Mesenchymal stem cell (in vitro differentiated cells and primary cell): ENCODE measurements around the gene C20orf204.
A peak's percentile ranks its signal among the peaks of the same experiment; 100 is the strongest.

ENCODE experiments used
- DNase-seq: peaks from one replicate; pipeline ENCODE4 v3.0.0-alpha.2; 2013
- H2AFZ ChIP-seq: one replicate; pipeline ENCODE4 v1.6.1; 2013; ENCODE audit warnings: low read depth, mild to moderate bottlenecking, control low read depth, inconsistent platforms, low read length, moderate library complexity
- H2AK5ac ChIP-seq: 2 replicates; pipeline ENCODE4 v1.6.1; 2013; ENCODE audit warnings: low read length, moderate library complexity, mild to moderate bottlenecking, inconsistent platforms; ENCODE audit not compliant: severe bottlenecking
- H2BK120ac ChIP-seq: one replicate; pipeline ENCODE4 v1.6.1; 2013; ENCODE audit warnings: low read depth, mild to moderate bottlenecking, inconsistent platforms, low read length, moderate library complexity
- H2BK12ac ChIP-seq, 2 experiments: one replicate each; pipeline ENCODE4 v1.6.1; 2013; ENCODE audit warnings: inconsistent platforms in 2 of 2, low read length in 2 of 2, mild to moderate bottlenecking in 2 of 2, moderate library complexity in 2 of 2, control low read depth in 1 of 2
- H2BK15ac ChIP-seq: one replicate; pipeline ENCODE4 v1.6.1; 2013; ENCODE audit warnings: mild to moderate bottlenecking, low read depth, inconsistent platforms; ENCODE audit not compliant: poor library complexity, severe bottlenecking
- H2BK5ac ChIP-seq: 2 replicates; pipeline ENCODE4 v1.6.1; 2013; ENCODE audit warnings: low read depth, mild to moderate bottlenecking, low read length, control low read depth, inconsistent platforms; ENCODE audit not compliant: poor library complexity, severe bottlenecking
- H3K14ac ChIP-seq, 2 experiments: one replicate each; pipeline ENCODE4 v1.6.1; 2013; ENCODE audit warnings: inconsistent platforms in 2 of 2, low read length in 2 of 2, control low read depth in 1 of 2, mild to moderate bottlenecking in 1 of 2, moderate library complexity in 1 of 2
- H3K18ac ChIP-seq, 2 experiments: one replicate each; pipeline ENCODE4 v1.6.1; 2013; ENCODE audit warnings: inconsistent platforms in 2 of 2, low read length in 2 of 2, control low read depth in 1 of 2, low read depth in 1 of 2, mild to moderate bottlenecking in 1 of 2
- H3K23ac ChIP-seq, 2 experiments: one replicate each; pipeline ENCODE4 v1.6.1; 2013; ENCODE audit warnings: inconsistent platforms in 2 of 2, low read length in 2 of 2, mild to moderate bottlenecking in 2 of 2, moderate library complexity in 2 of 2, control low read depth in 1 of 2
- H3K27ac ChIP-seq: 2 replicates; pipeline ENCODE4 v1.5.1; 2013; ENCODE audit warnings: mild to moderate bottlenecking, moderate library complexity, low read length, control low read depth, inconsistent platforms; ENCODE audit not compliant: poor library complexity, severe bottlenecking
- H3K27me3 ChIP-seq, 2 experiments: 2 replicates each; pipeline versions ENCODE4 v1.6.1 to v1.7.0; 2013; ENCODE audit warnings: low read length in 2 of 2, mild to moderate bottlenecking in 2 of 2, moderate library complexity in 2 of 2, control low read depth in 1 of 2, inconsistent platforms in 1 of 2; ENCODE audit not compliant: control insufficient read depth in 1 of 2, insufficient read depth in 1 of 2
- H3K36me3 ChIP-seq, 2 experiments: 2 replicates each; pipeline versions ENCODE4 v1.6.1 to v1.7.0; 2013; ENCODE audit warnings: low read length in 2 of 2, control low read depth in 1 of 2, inconsistent platforms in 1 of 2, low read depth in 1 of 2, mild to moderate bottlenecking in 1 of 2; ENCODE audit not compliant: insufficient read depth in 2 of 2, control insufficient read depth in 1 of 2
- H3K4ac ChIP-seq, 2 experiments: one replicate each; pipeline ENCODE4 v1.6.1; 2013; ENCODE audit warnings: inconsistent platforms in 2 of 2, low read length in 2 of 2, mild to moderate bottlenecking in 2 of 2, moderate library complexity in 2 of 2, control low read depth in 1 of 2, low read depth in 1 of 2
- H3K4me1 ChIP-seq: 2 replicates; pipeline ENCODE4 v1.6.1; 2013; ENCODE audit warnings: low read depth, low read length, control low read depth; ENCODE audit not compliant: control insufficient read depth, insufficient read depth
- H3K4me2 ChIP-seq: 2 replicates; pipeline ENCODE4 v1.6.1; 2013; ENCODE audit warnings: low read length, mild to moderate bottlenecking, inconsistent platforms; ENCODE audit not compliant: poor library complexity, severe bottlenecking
- H3K4me3 ChIP-seq, 2 experiments: 2 replicates each; pipeline versions ENCODE4 v1.5.1 to v1.7.0; 2013; ENCODE audit warnings: low read length in 2 of 2, mild to moderate bottlenecking in 2 of 2, control low read depth in 1 of 2, low read depth in 1 of 2; ENCODE audit not compliant: insufficient read depth in 1 of 2
- H3K79me1 ChIP-seq: replicated peaks from 2 replicates; pipeline ENCODE4 v1.6.1; 2013; ENCODE audit warnings: mild to moderate bottlenecking, control low read depth, low read length, inconsistent platforms; ENCODE audit not compliant: poor library complexity, severe bottlenecking
- H3K9ac ChIP-seq: 2 replicates; pipeline ENCODE4 v1.7.0; 2013; ENCODE audit warnings: mild to moderate bottlenecking, low read length, moderate library complexity
- H3K9me3 ChIP-seq: 2 replicates; pipeline ENCODE4 v1.7.0; 2013; ENCODE audit warnings: mild to moderate bottlenecking, low read length; ENCODE audit not compliant: control insufficient read depth
- H4K8ac ChIP-seq: one replicate; pipeline ENCODE4 v1.6.1; 2013; ENCODE audit warnings: inconsistent platforms, mild to moderate bottlenecking, low read length, moderate library complexity
- H4K91ac ChIP-seq: one replicate; pipeline ENCODE4 v1.6.1; 2013; ENCODE audit warnings: mild to moderate bottlenecking, low read length, inconsistent platforms
- WGBS: methylation state at CpG from one replicate; pipeline ENCODE4 v1.1.7; 2013; ENCODE audit warnings: mixed read lengths; 5-methylcytosine and 5-hydroxymethylcytosine counted together

Gene C20orf204

DNA sequence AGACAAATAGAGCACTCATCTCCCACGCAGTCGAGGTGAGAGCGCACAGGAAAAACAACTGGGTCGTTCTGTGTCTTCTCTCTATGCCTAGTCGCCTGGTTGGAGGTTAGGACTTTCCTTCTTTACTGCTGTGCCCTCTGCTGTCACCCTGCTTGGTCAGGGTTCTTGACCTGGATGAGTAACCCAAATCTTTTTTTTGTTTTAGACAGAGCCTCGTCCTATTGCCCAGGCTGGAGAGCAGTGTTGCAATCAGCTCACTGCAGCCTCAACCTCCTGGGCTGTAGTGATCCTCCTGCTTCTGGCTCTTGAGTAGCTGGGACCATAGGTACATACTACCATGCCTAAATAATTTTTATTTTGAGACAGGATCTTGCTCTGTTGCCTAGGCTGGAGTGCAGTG, 30.6 kb upstream of the C20orf204 start:
- H3K79me1 ChIP-seq: peaks cover 39% of the 10 kb centered on the region
- H3K14ac ChIP-seq: no peak overlapping the region
- no peak overlapping the region for H2BK5ac ChIP-seq
- 92% methylated on average over 6 of the region's 6 CpGs for WGBS
- peaks cover 76 to 82% of the 10 kb centered on the region in 2 experiments for H3K36me3 ChIP-seq
- no peaks in the 10 kb centered on the region for H3K27me3 ChIP-seq
- peak; percentile 5 for DNase-seq
- H3K4me3 ChIP-seq: no peak overlapping the region
- H3K4ac ChIP-seq: no peak overlapping the region
- no peak overlapping the region for H4K8ac ChIP-seq
- peaks cover 10% of the 10 kb centered on the region for H3K4me1 ChIP-seq
- H3K23ac ChIP-seq: no peak overlapping the region
- H3K18ac ChIP-seq: no peak overlapping the region
- no peak overlapping the region for H2BK120ac ChIP-seq
- H2AK5ac ChIP-seq: no peak overlapping the region
- H4K91ac ChIP-seq: no peak overlapping the region
- H3K9ac ChIP-seq: no peak overlapping the region
- no peak overlapping the region for H2AFZ ChIP-seq
- H3K9me3 ChIP-seq: no peaks in the 10 kb centered on the region
- H3K4me2 ChIP-seq: no peak overlapping the region
- H2BK12ac ChIP-seq: no peak overlapping the region
- no peak overlapping the region for H3K27ac ChIP-seq
- H2BK15ac ChIP-seq: no peak overlapping the region

DNA sequence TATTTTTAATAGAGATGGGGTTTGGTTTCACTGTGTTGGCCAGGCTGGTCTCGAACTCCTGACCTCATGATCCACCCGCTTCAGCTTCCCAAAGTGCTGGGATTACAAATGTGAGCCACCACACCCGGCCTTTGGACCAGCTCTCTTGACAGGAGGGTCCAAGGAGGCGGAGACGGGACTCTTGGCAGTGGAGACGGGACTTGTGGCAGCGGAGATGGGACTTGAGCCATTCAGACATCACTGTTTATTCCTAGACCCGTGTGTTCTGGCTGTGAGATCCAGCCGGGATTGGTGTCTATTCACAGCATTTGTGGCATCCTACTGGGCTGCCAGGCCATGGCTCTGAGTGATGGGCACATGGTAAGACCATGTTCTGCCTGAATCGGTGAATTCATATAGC, 29.5 kb upstream of the C20orf204 start:
- Histone ChIP-seq H4K8ac (no peak overlapping the region), H2BK15ac (no peak overlapping the region), H3K27me3 (no peaks in the 10 kb centered on the region), H3K18ac (no peak overlapping the region), H2AK5ac (no peak overlapping the region), H3K9ac (no peak overlapping the region), H3K23ac (no peak overlapping the region), H3K4me1 (peaks cover 19% of the 10 kb centered on the region), H3K9me3 (no peaks in the 10 kb centered on the region), H3K4me2 (no peak overlapping the region), H2AFZ (no peak overlapping the region), H3K27ac (no peak overlapping the region), H2BK5ac (no peak overlapping the region), H4K91ac (no peak overlapping the region), H3K14ac (no peak overlapping the region), H3K36me3 (peaks cover 78 to 81% of the 10 kb centered on the region in 2 experiments), H2BK120ac (no peak overlapping the region), H3K79me1 (peaks cover 40% of the 10 kb centered on the region), H2BK12ac (no peak overlapping the region), H3K4me3 (no peak overlapping the region), H3K4ac (no peak overlapping the region)
- 98% methylated on average over 10 of the region's 10 CpGs for WGBS
- DNase-seq: no peak

- Histone ChIP-seq H2AFZ (no peak overlapping the region), H3K79me1 (peaks cover 38% of the 10 kb centered on the region), H3K9ac (no peak overlapping the region), H2BK5ac (no peak overlapping the region), H3K4me2 (no peak overlapping the region), H2BK12ac (no peak overlapping the region), H3K18ac (no peak overlapping the region), H3K4ac (no peak overlapping the region), H3K9me3 (no peaks in the 10 kb centered on the region), H3K14ac (no peak overlapping the region), H4K8ac (no peak overlapping the region), H2BK15ac (no peak overlapping the region), H2AK5ac (no peak overlapping the region), H3K27me3 (no peaks in the 10 kb centered on the region), H4K91ac (peak overlapping the region; percentile 7), H3K23ac (no peak overlapping the region), H3K27ac (no peak overlapping the region), H3K4me3 (no peak overlapping the region), H3K4me1 (peaks cover 19% of the 10 kb centered on the region), H2BK120ac (no peak overlapping the region), H3K36me3 (peaks cover 76 to 80% of the 10 kb centered on the region in 2 experiments)
- WGBS: 98% methylated on average over 3 of the region's 3 CpGs
- DNase-seq: no peak
Measured at GRCh38 chr20:64006902-64007301, 29.1 kb upstream of the C20orf204 start.

DNA sequence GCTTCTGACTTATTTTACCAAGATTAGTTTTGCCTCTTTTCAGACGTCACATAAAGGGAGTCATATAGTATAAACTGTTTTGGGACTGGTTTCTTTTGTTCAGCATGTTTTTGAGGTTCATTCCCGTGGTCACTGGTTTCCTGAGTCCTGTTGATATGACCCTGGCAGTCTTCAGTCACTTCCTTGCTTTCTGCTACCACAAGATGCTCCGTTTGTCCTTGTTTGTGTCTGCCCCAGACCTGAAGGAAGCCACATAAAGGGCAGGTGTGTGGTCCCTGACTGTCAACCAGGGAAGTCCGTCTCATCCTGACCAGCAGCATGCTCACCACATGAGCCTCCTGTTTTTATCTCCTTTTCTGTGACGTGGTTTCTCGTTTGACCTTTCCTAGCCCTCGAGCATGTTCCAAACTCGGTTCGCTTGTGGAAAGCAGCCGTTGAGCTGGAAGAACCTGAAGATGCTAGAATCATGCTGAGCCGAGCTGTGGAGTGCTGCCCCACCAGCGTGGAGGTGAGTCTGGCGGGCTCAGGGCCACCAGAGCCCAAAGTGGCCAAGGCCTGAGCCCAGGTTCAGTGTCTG, 26.1 kb upstream of the C20orf204 start:
- Histone ChIP-seq H2AK5ac (no peak overlapping the region), H3K4me2 (no peak overlapping the region), H2AFZ (no peak overlapping the region), H2BK15ac (no peak overlapping the region), H3K4ac (no peak overlapping the region), H3K4me3 (no peak overlapping the region), H3K36me3 (peaks cover 66 to 76% of the 10 kb centered on the region in 2 experiments), H2BK5ac (no peak overlapping the region), H3K27ac (no peak overlapping the region), H3K14ac (no peak overlapping the region), H3K4me1 (peaks cover 17% of the 10 kb centered on the region), H2BK12ac (no peak overlapping the region), H3K79me1 (peaks cover 31% of the 10 kb centered on the region), H3K18ac (no peak overlapping the region), H3K23ac (no peak overlapping the region), H3K9me3 (no peaks in the 10 kb centered on the region), H3K9ac (no peak overlapping the region), H3K27me3 (no peaks in the 10 kb centered on the region), H2BK120ac (no peak overlapping the region), H4K91ac (no peak overlapping the region), H4K8ac (no peak overlapping the region)
- no peak for DNase-seq
- WGBS: 96% methylated on average over 13 of the region's 13 CpGs
